Astrocyte of the spinal cord (primary cell): ENCODE results near the gene SLC6A7.

Experiments
- DNase-seq: peaks from one replicate; pipeline ENCODE4 v3.0.0; 2011; ENCODE audit warnings: low read depth, low spot score
- H3K4me3 ChIP-seq: 2 replicates; pipeline ENCODE4 v1.5.1; 2011; ENCODE audit warnings: low read depth, mild to moderate bottlenecking, low read length, moderate library complexity
- in situ Hi-C: cut with HindIII; loops from 2 replicates; pipeline ENCODE4 v1.10.0; 2017; ENCODE audit warnings: low sequenced_read_pairs
- TF ChIP-seq, protein P1 (sequence below): IDR thresholded peaks from 2 replicates; pipeline ENCODE4 v1.5.1; 2012; ENCODE audit warnings: low read depth, mild to moderate bottlenecking, low read length, inconsistent platforms

The SLC6A7 gene

DNA sequence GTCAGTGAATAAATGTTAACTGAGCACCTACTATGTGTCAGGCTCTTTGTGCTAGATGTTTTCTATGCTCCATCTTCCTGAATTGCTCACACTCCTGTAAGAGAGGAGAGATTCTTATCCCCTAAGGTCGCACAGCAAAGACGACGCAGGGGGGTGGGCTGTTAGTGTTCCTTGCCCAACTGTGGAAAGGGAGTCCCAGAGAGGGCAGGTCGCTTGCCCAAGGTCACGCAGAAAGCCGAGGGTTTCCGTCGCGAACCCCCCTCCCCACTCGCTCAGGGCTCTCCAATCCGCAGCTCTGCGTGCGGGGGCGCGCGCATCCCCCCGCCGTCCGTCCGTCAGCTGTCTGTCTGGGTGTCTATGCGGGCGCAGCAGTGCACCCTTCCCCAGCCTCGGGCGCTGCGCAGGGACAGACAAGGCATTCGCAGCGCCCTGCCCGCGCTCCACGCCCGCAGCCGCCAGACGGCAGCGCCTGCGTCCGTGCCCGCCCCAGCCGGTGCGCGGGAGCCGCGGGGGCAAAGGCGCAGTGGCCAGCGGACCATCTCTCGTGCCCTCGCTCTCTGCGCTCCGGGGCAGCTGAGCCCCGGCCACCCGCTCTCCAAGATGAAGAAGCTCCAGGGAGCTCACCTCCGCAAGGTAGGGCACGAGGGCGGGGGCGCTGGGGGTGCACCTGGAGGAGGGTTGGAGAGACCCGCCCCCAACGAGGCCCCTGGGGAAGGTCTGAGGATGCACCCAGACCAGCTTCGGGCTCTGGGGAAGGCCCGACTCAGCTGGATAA is at the start of gene SLC6A7:
TSS of gene SLC6A7 (plus strand) at position 335 of the 775 bp plus-strand sequence. CDS start at position 601, 266 bp downstream.
- TF ChIP-seq, protein P1, sequence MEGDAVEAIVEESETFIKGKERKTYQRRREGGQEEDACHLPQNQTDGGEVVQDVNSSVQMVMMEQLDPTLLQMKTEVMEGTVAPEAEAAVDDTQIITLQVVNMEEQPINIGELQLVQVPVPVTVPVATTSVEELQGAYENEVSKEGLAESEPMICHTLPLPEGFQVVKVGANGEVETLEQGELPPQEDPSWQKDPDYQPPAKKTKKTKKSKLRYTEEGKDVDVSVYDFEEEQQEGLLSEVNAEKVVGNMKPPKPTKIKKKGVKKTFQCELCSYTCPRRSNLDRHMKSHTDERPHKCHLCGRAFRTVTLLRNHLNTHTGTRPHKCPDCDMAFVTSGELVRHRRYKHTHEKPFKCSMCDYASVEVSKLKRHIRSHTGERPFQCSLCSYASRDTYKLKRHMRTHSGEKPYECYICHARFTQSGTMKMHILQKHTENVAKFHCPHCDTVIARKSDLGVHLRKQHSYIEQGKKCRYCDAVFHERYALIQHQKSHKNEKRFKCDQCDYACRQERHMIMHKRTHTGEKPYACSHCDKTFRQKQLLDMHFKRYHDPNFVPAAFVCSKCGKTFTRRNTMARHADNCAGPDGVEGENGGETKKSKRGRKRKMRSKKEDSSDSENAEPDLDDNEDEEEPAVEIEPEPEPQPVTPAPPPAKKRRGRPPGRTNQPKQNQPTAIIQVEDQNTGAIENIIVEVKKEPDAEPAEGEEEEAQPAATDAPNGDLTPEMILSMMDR, result no peak
- no peak within 1 kb of the TSS for H3K4me3 ChIP-seq
- no peak for DNase-seq
- in situ Hi-C loops, result no loop called here

DNA sequence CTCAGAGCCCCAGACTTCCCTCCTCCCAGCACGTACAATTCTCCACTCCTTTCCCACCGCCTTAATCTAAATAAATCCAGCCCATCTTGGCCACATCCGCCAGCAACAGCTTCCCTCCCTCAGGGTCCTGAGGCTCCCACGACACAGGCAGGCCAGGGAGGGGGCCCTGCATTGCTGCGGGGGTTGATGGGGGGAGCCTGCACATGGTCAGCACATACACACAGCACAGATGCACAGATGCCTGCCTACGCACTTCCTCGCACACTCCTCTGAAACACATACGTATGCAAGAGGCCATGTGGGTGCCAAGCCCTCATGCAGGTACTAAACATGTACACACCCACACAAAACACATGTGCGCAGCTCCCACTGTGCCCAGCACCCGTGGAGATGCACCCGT is 49.0 kb upstream of the SLC6A7 start:
- H3K4me3 ChIP-seq, result no peak overlapping the region
- DNase-seq, result peak; percentile 91
- in situ Hi-C loops, result no loop called here
- TF ChIP-seq, protein P1, result no peak

DNA sequence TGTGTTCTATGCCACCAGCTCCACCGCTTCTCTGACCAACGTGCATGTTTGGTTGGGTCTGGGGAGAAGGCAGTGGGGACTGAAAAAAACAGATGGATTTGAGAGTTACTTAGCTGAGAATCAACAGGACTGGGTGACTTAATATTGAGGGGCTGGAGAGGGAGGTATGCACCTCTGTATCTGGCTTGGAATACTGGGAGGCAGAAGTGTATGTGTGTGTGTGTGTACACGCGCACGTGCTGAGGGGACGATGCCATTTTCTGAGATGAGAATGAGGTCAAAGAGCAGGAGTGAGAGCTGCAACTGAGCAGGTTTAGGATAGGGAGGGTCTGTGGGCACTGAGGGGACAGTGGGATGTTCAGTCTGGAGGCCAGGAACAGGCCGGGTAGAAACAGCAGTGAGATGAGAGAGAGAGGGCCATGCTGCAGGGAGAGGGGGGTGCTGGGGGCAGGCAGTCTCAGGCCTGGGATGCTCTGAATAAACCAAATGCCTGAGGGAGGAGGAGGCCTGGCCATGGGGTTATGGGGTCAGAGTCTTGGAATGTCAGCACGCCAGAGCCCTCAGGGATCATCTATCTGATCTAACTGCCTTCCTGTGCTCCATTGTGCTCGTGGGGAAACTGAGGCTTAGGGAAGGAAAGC is 48.2 kb upstream of the SLC6A7 start:
- peak; percentile 64 for DNase-seq
- TF ChIP-seq, protein P1, result no peak
- in situ Hi-C loops, result no loop called here
- H3K4me3 ChIP-seq, result no peak overlapping the region

DNA sequence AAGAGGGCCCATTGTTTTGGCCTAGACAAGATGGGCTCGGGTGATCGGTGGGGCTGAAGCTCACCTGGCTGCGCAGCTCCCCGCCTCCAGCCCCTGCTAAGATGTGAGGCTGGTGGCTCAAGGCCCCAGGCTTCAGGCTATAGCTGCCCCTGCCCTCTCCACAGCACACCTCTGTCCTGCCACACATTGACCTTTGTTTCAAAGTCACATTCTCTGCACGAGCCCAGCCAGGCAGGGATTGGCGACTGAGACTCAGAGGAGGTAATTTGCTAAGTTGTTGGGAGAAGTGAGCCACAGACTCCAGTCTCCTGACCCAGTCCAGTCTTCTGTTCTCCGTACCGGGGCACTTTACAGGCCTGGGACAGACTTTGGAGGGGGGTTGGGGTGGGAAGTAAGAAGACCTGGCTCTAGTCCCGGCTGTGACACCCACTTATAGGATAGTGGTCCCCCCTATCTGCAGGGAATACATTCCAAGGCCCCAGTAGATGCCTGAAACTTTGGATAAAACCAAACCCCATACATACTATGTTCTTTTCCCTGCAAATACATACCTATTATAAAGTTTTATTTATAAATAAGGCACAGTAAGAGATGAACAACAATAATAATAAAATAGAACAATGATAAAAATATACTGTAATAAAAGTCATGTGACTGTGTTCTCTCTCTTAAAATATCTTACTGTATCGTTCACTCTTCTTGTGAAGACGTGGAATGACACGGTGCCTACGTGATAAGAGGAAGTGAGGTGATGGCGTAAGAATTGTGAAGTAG is 47.5 kb upstream of the SLC6A7 start:
- in situ Hi-C loops, result no loop called here
- DNase-seq, result no peak

DNA sequence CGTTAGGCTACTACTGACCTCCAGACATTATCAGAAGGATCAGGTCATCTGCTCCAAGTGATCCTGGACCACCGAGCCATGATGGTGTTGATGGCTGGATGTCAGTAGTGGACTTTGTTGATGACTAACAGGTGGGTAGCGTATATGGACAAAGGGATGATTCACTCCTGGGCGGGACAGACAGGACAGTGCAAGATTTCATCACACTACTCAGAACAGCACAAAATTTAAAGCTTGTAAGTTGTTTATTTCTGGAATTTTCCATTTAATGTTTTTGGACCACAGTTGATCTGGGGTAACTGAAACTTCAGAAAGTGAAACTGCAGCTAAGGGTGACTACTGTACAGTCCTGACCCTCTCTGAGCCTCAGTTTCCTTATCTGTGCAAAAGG is 46.9 kb upstream of the SLC6A7 start:
- no peak overlapping the region for H3K4me3 ChIP-seq
- peak; percentile 93 for DNase-seq
- in situ Hi-C loops, result no loop called here
- TF ChIP-seq, protein P1, result no peak

More for the DNA sequence above, 47.5 kb upstream of the SLC6A7 start:
- TF ChIP-seq, protein P1, result no peak
- H3K4me3 ChIP-seq, result no peak overlapping the region
